ENCODE results near the gene CPNE5.

CPNE5 gene

DNA sequence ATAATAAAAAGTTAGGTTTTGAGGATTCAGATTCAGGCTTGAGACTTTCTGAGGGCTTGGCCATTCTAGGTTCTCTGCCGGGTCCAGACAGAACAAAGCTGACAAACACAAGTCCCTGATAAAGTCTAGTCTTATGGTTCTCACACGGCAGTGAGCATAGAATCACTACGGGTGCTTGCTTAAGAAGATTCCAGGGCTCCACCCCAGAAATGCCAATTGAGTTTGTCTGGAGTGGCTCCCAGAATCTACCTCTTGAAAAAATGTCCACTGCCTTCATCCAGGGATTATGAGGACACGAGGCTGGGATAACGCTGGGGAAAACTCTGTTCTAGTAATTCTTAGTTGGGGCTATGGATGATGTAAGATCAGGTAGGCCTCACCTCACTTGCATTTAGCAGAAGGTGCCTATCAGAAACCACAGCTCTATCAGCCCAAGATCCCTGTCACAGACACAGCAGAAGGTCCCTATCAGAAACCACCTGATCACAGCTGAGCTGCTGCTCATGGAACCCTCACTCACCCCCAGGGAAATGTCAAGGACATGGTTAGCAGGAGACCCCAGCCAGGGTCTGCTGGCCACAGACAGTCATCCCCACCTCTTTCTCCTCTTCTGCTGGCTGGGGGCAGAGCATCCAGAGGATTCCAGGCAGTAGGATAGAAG lies 89.3 kb downstream of the CPNE5 start:
- H3K4me3 ChIP-seq (ENCODE audit: low read depth, low read length) = no peak overlapping the region

DNA sequence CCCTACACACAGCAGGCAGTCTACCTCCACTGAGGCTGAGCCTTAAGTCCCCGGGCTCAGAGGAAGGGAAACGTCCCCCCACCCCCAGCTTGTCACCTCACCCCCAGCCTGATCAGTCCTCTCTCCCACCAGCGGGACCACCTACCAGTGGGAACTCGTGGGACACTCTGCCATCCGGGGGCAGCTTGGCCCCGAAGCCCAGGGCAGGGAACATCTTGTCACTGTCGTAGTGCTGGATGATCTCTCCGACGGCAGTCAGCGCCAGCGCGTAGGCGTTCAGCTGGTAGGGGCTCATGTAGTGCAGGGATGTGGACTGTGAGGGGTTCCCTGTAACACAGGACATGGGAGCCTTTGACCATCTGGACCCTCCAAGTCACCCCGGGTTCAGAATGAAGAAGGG lies 93.0 kb downstream of the CPNE5 start:
- H3K4me3 ChIP-seq (ENCODE audit: low read depth, low read length) = no peak overlapping the region

- no peak overlapping the region for H3K4me3 ChIP-seq (ENCODE audit: low read depth, low read length)
Observed at GRCh38 chr6:36745836-36746235, 93.4 kb downstream of the CPNE5 start.

GRCh38 chr6:36745283-36745682 lies 94.0 kb downstream of the CPNE5 start:
- H3K4me3 ChIP-seq (ENCODE audit: low read depth, low read length) = no peak overlapping the region

DNA sequence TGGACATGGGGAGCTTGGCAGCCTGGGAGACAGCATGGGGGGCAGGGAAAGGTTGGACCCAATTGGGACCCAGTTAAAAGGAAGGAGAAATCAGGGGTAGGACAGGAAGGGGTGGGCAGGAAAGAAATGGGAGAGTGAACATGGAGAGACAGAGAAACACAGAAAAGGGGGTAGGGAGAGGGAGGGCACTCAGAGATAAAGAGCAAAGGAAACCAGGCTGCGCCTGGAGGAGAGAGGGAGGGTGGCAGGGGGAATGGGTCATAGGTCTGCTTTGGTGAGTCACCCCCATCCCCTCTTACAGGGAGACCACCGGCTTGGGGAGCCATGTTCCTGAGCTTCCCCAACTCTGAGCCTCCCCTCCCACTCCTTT lies 95.0 kb downstream of the CPNE5 start:
- no peak overlapping the region for H3K4me3 ChIP-seq (ENCODE audit: low read depth, low read length)

DNA sequence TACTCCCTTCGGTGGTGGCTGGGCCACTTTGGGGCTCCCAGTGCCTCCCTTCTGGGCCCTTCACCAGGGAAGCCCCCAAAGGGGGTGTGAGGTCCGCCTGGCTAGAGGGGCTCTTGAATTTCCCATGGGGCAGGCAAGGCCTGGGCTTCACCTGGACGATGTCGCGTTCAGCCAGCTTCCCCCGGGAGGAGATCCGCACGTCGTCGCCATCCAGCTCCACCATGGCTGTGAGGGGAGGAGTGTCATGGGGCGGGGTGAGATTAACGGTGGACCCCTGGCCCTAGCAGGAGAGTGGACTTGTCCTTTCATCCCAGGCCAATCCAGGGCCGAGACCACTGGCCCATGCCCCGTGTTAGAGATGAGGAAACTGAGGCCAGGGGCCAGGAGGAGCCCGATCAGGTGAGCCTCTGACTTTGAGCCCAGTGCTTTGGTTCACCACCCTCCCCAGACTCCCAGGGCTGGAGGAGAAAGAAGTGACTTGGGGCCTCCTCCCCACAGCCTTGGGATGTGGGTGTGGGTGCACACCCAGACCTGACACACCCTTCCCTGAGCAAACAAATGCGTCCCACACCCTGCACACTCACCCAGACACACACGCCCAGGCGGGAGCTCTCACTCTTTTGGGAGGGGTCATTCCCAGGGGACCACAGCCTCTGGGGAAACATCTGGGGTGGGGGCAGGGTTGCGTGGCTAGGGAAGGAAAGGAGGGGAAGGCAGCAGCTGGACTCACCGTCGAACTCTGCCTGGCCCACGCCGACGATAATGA lies 95.5 kb downstream of the CPNE5 start:
- no peak overlapping the region for H3K4me3 ChIP-seq (ENCODE audit: low read depth, low read length)

DNA sequence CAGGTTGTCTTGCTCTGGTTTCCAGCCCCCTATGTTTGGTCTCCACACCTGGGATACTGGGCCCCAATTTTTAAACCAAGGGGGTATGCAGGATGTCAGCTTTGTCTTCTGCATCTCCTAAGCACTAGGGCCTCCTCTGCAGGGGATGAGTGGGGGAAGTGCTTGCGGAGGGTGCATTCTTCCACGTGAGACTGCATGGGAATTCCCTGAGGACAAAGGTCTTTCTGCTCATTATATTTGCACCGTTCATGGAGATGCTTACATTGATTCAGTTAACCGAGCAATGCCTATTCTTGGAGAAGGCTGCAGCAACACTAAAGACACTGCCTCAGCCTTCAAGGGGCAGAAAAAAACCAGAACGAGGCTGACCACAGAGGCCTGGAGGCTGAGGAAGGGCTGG lies 96.2 kb downstream of the CPNE5 start:
- H3K4me3 ChIP-seq (ENCODE audit: low read depth, low read length) = no peak overlapping the region

DNA sequence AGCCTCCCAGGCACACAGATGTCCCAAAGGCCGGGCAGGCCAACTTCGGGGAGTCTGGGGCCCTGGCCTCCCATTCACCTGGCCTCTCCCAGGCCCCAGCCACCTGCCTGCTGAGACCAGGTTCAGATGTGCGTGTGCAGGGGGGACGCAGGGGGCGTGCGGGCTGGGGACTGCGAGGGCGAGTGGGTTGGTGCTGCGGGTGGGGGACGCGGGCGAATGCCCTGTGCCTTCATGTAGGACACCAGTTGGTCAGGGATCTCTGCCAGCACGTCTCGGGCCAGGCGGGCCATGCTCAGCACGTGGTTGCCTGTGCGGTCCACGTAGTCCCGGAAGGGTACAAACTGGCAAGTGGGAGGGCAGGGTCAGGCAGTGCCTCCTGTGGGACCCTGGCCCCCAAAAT lies 97.1 kb downstream of the CPNE5 start:
- no peak overlapping the region for H3K4me3 ChIP-seq (ENCODE audit: low read depth, low read length)

GRCh38 chr6:36740818-36741179 lies 98.4 kb downstream of the CPNE5 start:
- no peak overlapping the region for H3K4me3 ChIP-seq (ENCODE audit: low read depth, low read length)

DNA sequence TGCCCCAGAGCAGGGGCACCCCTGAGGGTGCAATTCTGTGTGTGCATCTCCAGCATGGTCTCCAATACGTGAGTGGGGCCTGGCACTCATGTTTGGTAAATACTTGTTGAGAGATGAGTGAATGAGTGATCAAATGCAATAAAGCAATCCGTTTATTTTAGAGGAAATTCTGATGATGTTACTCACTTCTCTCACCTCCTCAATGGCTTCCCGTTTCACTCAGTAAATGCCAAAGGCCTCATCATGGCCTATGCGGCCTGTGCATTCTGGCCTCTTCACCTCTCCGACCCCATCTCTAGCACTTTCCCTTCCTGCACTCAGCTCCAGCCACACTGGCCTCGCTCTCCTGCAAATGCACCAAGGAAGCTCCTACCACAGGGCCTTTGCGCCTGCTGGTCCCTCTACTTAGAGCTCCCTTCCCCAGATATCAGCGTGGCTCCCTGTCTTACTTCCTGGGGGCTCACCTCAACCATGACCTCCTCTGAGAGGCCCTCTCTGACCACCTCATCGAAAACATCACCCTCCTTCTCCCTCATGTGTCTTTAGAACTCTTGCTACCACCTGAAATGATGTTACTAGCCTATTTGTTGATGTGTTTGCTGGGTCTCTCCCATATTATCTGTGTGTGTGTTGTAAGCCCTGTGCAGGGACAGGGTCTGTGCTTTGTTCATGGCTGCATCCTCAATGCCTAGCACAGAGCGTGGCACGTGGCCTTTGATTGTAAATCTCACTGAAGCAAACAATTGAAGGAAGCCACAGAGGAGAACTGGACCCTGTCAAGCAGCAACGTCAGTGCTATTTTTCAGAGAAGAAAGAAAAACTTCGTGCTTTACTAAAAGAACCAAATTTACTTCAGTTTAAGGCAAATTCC lies 99.1 kb downstream of the CPNE5 start:
- H3K4me3 ChIP-seq (ENCODE audit: low read depth, low read length) = no peak overlapping the region

GRCh38 chr6:36738108-36738507 lies 101.1 kb downstream of the CPNE5 start:
- H3K4me3 ChIP-seq (ENCODE audit: low read depth, low read length) = no peak overlapping the region

DNA sequence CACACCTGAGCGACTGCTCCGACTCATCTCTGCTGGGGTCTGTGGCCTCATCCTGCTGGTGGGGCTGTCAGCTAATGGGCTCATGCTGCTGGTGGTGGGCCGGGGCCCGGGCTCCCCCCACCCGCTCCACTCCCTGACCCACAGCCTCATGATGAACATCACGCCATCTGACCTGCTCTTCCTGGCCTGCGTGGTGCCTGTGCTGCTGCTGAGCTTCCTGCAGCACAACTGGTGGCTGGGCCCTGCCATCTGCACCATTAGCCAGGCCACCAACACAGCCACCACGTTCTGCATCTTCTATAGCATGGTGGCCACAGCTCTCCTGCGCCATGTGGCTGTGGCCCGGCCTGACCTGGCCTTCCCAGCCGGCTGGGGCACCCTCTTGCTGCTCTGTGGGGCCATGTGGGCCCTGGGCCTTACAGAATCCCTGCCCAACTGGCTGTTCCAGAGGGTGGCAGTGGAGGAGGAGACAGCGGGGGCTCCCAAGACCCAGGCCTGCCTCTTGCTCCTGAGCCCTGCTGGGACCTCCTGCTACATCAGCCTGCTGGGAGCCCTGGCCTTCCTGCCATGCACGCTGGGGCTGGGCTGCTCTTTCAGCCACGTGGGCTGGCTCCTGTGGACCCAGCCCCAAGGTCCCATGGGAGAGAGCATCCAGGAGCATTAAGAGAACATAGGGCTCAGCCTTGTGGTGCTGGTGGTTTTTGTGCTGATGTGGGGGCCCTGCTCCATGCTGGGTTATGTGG lies 102.0 kb downstream of the CPNE5 start:
- no peak overlapping the region for H3K4me3 ChIP-seq (ENCODE audit: low read depth, low read length)

GRCh38 chr6:36735110-36736071 lies 103.9 kb downstream of the CPNE5 start:
- H3K4me3 ChIP-seq (ENCODE audit: low read depth, low read length) = no peak overlapping the region

DNA sequence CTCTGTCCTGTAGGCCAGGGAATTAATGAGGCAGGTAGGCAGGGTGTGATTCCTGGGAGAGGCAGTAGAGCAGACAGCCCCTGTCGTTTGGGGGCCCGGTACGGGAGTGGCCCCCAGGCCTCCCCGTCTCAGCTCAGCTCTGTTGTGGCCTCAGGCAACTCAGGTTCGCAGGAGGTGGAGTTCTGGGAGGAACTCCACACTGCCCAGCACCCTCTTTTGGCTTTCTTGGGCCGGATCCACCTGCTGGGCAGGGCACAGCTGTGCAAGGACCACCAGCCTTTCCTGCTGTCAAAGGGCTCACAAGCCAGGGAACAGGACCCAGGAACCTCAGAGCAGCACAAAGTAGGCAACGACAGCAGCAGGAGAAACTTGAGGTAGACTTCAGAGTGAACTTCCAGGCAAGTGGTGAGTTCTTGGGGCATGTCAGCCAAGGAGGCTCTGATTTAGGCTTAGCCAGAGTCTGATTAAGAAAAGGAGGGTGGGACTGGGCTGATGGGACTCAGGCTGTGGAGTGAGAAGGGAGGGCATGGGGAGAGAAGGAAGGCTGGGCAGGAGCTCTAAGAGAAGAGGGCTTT lies 104.7 kb downstream of the CPNE5 start:
- no peak overlapping the region for H3K4me3 ChIP-seq (ENCODE audit: low read depth, low read length)

DNA sequence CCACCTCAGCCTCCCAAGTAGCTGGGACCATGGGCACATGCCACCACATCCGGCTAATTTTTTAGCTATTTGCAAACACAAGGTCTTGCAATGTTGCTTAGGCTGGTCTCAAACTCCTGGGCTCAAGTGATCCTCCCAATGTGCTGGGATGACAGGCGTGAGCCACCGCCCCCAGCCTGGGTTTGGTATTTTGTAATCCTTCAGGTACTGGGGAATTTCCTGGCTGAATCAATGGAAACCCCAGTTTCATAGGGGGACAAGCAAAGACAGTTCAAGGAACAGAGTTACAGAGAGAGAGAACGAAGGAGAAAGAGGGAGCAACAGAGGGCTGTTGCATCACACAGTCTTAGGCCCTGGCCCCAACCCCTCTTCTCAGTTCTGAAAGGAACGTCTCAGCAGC lies 105.9 kb downstream of the CPNE5 start:
- no peak overlapping the region for H3K4me3 ChIP-seq (ENCODE audit: low read depth, low read length)

GRCh38 chr6:36731622-36732310 lies 107.5 kb downstream of the CPNE5 start:
- no peak overlapping the region for H3K4me3 ChIP-seq (ENCODE audit: low read depth, low read length)

DNA sequence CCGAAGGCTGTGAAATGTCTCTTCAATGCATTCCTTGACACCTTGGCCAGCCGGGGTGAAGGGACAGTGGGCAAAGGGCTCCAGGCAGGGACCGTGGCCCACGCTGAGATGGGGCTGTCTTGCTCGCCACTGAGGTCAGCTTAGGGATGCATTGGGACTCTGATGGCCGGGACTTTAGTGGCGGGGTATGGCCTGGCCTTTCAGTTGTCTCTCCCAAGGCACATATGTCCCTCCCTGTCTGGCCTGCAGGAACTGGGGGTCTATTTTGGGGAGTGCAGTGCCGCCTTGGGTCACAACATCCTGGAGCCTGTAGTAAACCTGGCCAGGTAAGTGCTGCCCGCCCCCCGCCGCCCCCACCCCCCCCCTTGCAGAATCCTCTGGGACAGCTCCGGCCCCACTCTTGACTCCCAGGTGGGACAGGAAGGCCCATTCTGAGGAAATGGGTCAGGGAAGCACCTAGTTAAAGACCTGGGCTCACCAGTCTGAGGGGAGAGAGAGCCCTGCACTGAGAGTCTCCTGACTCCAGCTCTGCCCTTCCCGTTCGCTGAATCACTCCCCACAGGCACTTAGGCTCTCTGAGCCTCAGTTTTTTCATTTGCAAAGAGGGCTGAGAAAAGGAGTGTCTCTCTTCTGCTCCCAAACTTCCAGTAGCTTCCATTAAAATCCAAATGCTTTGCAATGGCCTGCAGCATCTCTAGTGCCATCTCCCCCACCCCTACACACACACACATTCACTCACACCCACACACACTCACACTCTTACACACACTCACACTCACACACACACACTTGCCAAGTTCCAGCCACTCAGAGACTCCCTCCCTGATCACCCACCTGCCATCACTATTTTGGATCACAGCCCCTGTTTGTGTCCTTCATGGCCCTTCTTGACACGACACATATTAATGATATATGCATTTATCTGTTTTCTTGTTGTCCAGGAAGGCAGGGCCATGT lies 108.5 kb downstream of the CPNE5 start:
- H3K4me3 ChIP-seq (ENCODE audit: low read depth, low read length) = no peak overlapping the region

- no peak overlapping the region for H3K4me3 ChIP-seq (ENCODE audit: low read depth, low read length)
Observed at GRCh38 chr6:36729161-36729524, 110.1 kb downstream of the CPNE5 start.
